ENCODE measurements around the gene MUC12. TPM values are rescaled to one million over a fixed set of nuclear protein-coding genes. Genes with fewer than 3 reads are reported as not detected.

Gene MUC12
- total and polyA plus RNA-seq, 2 donors (not counting 3 experiments of a cell fraction or from before 2014, with no cell fraction given): not detected

DNA sequence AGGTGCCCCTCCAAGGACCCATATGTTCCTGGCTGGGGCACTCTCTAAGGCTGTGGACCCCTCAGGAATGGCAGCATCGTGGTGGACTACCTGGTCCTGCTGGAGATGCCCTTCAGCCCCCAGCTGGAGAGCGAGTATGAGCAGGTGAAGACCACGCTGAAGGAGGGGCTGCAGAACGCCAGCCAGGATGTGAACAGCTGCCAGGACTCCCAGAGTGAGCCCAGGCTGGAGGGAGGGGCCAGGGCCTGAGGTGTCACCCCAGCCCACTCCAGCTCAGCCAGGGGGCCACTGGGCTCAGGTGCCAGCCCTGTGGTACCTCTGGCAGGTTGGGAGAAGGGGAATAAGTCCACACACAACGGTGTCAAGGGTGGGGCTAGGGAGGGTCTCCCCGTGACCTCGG is 4.7 kb upstream of the MUC12 start:
- H3K4me1 ChIP-seq (ENCODE audit: control insufficient read depth, extremely low read depth, insufficient read depth, low read length): peaks cover 2% of the 10 kb centered on the region
- no peaks in the 10 kb centered on the region for H3K79me2 ChIP-seq (ENCODE audit: control insufficient read depth, insufficient read depth, low read length)
- dilution Hi-C loops (cut with MboI; ENCODE audit: extremely low pct_ligation_motif_present, low sequenced_read_pairs) (no loop called here), intact Hi-C loops (cut with micrococcal nuclease) (loop anchor here (5.0 to 10.0 kb wide), 2 partner anchors 50 to 72 kb away; no protein-coding TSS in a partner anchor)
- CTCF ChIA-PET: no interaction called here
- H3K9me1 ChIP-seq (replicated peaks; ENCODE audit: control insufficient read depth, extremely low read depth, insufficient read depth, low read length): no peaks in the 10 kb centered on the region
- H2AFZ ChIP-seq (ENCODE audit: low read depth, low read length): no peak overlapping the region
- FAIRE-seq (no peak), DNase-seq (ENCODE audit: low read depth, low spot score) (no peak)
- H3K27me3 ChIP-seq (ENCODE audit: control insufficient read depth in 2 of 2, insufficient read depth in 2 of 2, low read length in 2 of 2): peaks cover 22 to 28% of the 10 kb centered on the region in 2 experiments
- H3K27ac ChIP-seq (ENCODE audit: insufficient read depth, low read depth, low read length): no peak overlapping the region
- no peaks in the 10 kb centered on the region for H3K36me3 ChIP-seq (ENCODE audit: control insufficient read depth in 2 of 2, extremely low read depth in 1 of 2, insufficient read depth in 2 of 2, low read length in 2 of 2)
- no peak overlapping the region for H3K4me3 ChIP-seq (replicated peaks in 1 of 3; ENCODE audit: insufficient read depth in 1 of 3, low read depth in 1 of 3, low read length in 3 of 3)
- POLR2A ChIA-PET: no interaction called here
- BruUV-seq (replicated peaks): no TSS peak
- no peaks in the 10 kb centered on the region for H4K20me1 ChIP-seq (replicated peaks; ENCODE audit: control insufficient read depth, extremely low read depth, insufficient read depth, low read length)
- TF ChIP-seq, protein P1, sequence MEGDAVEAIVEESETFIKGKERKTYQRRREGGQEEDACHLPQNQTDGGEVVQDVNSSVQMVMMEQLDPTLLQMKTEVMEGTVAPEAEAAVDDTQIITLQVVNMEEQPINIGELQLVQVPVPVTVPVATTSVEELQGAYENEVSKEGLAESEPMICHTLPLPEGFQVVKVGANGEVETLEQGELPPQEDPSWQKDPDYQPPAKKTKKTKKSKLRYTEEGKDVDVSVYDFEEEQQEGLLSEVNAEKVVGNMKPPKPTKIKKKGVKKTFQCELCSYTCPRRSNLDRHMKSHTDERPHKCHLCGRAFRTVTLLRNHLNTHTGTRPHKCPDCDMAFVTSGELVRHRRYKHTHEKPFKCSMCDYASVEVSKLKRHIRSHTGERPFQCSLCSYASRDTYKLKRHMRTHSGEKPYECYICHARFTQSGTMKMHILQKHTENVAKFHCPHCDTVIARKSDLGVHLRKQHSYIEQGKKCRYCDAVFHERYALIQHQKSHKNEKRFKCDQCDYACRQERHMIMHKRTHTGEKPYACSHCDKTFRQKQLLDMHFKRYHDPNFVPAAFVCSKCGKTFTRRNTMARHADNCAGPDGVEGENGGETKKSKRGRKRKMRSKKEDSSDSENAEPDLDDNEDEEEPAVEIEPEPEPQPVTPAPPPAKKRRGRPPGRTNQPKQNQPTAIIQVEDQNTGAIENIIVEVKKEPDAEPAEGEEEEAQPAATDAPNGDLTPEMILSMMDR (IDR thresholded peaks at IDR 0.05; ENCODE audit: extremely low read depth in 1 of 2, insufficient read depth in 1 of 2, low read depth in 1 of 2, low read length in 2 of 2): no peak
- no peak for TF ChIP-seq POLR2A (IDR thresholded peaks at IDR 0.05; ENCODE audit: low read depth, low read length)
- no peak for TF ChIP-seq POLR2AphosphoS5 (IDR thresholded peaks at IDR 0.05; ENCODE audit: insufficient read depth, low read depth, low read length)
- no peak for TF ChIP-seq GATA2 (IDR thresholded peaks at IDR 0.05; ENCODE audit: insufficient read depth, insufficient read length, low read depth, low read length)
- no peak overlapping the region for H3K9ac ChIP-seq (replicated peaks; ENCODE audit: extremely low read depth, insufficient read depth, low read length)
- no peak overlapping the region for H3K4me2 ChIP-seq (ENCODE audit: insufficient read depth, low read length)
- no peaks in the 10 kb centered on the region for H3K9me3 ChIP-seq (replicated peaks; ENCODE audit: control insufficient read depth, insufficient read depth, low read length)

DNA sequence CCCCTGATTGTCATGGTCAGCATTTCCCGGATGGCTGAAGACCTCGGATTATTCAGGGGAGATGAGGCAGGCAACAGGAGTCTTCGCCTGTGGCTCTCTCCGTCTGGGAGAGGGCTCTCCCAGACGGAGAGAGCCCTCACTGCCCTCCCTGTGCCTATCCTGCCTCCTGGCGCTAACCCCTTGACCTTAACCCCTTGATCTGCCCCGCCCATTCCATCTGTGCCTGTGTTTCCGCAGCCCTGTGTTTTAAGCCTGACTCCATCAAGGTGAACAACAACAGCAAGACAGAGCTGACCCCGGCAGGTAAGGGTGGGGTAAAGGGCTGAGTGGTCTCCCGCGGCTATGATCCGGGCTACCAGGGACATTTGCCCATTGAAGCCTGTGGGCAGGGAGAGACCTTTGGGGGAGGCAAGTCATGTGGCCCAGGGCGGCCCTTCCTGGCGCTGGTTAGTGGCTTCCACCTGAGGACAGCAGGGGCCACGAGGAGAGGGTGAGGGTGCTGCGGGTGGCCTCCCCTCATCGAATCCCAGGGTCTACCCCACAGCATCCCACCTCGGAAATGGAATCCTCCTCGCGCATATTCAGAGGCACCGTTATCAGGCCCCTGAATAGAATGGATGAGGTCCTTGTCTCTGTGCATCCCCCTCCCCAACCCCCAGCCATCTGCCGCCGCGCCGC is 4.2 kb upstream of the MUC12 start:
- no peak overlapping the region for H3K27ac ChIP-seq (ENCODE audit: insufficient read depth, low read depth, low read length)
- H3K36me3 ChIP-seq (ENCODE audit: control insufficient read depth in 2 of 2, extremely low read depth in 1 of 2, insufficient read depth in 2 of 2, low read length in 2 of 2): no peaks in the 10 kb centered on the region
- CTCF ChIA-PET: interaction anchor here (0.9 to 1.3 kb wide), 6 partner anchors 7 to 112 kb away, joined by 3 to 20 read pairs (median 5); no protein-coding TSS in a partner anchor
- peaks cover 22 to 28% of the 10 kb centered on the region in 2 experiments for H3K27me3 ChIP-seq (ENCODE audit: control insufficient read depth in 2 of 2, insufficient read depth in 2 of 2, low read length in 2 of 2)
- dilution Hi-C loops (cut with MboI; ENCODE audit: extremely low pct_ligation_motif_present, low sequenced_read_pairs) (no loop called here), intact Hi-C loops (cut with micrococcal nuclease) (loop anchor here (5.0 to 10.0 kb wide), 2 partner anchors 50 to 73 kb away; no protein-coding TSS in a partner anchor)
- no peak overlapping the region for H2AFZ ChIP-seq (ENCODE audit: low read depth, low read length)
- no peaks in the 10 kb centered on the region for H4K20me1 ChIP-seq (replicated peaks; ENCODE audit: control insufficient read depth, extremely low read depth, insufficient read depth, low read length)
- H3K9me1 ChIP-seq (replicated peaks; ENCODE audit: control insufficient read depth, extremely low read depth, insufficient read depth, low read length): no peaks in the 10 kb centered on the region
- no TSS peak for BruUV-seq (replicated peaks)
- H3K79me2 ChIP-seq (ENCODE audit: control insufficient read depth, insufficient read depth, low read length): no peaks in the 10 kb centered on the region
- POLR2A ChIA-PET: no interaction called here
- FAIRE-seq: no peak
- no peak overlapping the region for H3K9ac ChIP-seq (replicated peaks; ENCODE audit: extremely low read depth, insufficient read depth, low read length)
- H3K4me2 ChIP-seq (ENCODE audit: insufficient read depth, low read length): no peak overlapping the region
- no peak overlapping the region for H3K4me3 ChIP-seq (replicated peaks in 1 of 3; ENCODE audit: insufficient read depth in 1 of 3, low read depth in 1 of 3, low read length in 3 of 3)
- DNase-seq (ENCODE audit: low read depth, low spot score): no peak
- no peak for TF ChIP-seq GATA2 (IDR thresholded peaks at IDR 0.05; ENCODE audit: insufficient read depth, insufficient read length, low read depth, low read length)
- no peak for TF ChIP-seq MYC (IDR thresholded peaks at IDR 0.05; ENCODE audit: low read depth, low read length)
- no peak for TF ChIP-seq POLR2AphosphoS5 (IDR thresholded peaks at IDR 0.05; ENCODE audit: insufficient read depth, low read depth, low read length)
- TF ChIP-seq EZH2 (IDR thresholded peaks at IDR 0.05; ENCODE audit: borderline replicate concordance, low read depth, low read length, severe bottlenecking): no peak
- TF ChIP-seq, protein P2, sequence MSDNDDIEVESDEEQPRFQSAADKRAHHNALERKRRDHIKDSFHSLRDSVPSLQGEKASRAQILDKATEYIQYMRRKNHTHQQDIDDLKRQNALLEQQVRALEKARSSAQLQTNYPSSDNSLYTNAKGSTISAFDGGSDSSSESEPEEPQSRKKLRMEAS (IDR thresholded peaks at IDR 0.05; ENCODE audit: insufficient read depth, insufficient read length): no peak
- TF ChIP-seq, protein P1 (IDR thresholded peaks at IDR 0.05; ENCODE audit: extremely low read depth in 1 of 2, insufficient read depth in 1 of 2, low read depth in 1 of 2, low read length in 2 of 2): no peak
- TF ChIP-seq JUN (IDR thresholded peaks at IDR 0.05; ENCODE audit: borderline replicate concordance, insufficient read depth, insufficient read length, low read depth): no peak
- no peak for TF ChIP-seq POLR2A (IDR thresholded peaks at IDR 0.05; ENCODE audit: low read depth, low read length)
- no peak for TF ChIP-seq FOS (IDR thresholded peaks at IDR 0.05; ENCODE audit: borderline replicate concordance, insufficient read depth, low read length)
- H3K9me3 ChIP-seq (replicated peaks; ENCODE audit: control insufficient read depth, insufficient read depth, low read length): no peaks in the 10 kb centered on the region
- H3K4me1 ChIP-seq (ENCODE audit: control insufficient read depth, extremely low read depth, insufficient read depth, low read length): peaks cover 2% of the 10 kb centered on the region

Data from endothelial cell of umbilical vein (primary cell).